GM21381 (cell line): Measurements from ENCODE around the gene UBXN7.
"Not testable (repeated sequence)": the region's sequence is repeated elsewhere in the genome, so short reads cannot be mapped to it uniquely, and the experiment has no call there.

Source experiments
- ATAC-seq: cut with Tn5 transposase; IDR thresholded peaks from one replicate; pipeline ENCODE4 v1.9.1; 2021; ENCODE audit warnings: mild to moderate bottlenecking, moderate library complexity; ENCODE audit not compliant: unreplicated experiment

UBXN7 gene

DNA sequence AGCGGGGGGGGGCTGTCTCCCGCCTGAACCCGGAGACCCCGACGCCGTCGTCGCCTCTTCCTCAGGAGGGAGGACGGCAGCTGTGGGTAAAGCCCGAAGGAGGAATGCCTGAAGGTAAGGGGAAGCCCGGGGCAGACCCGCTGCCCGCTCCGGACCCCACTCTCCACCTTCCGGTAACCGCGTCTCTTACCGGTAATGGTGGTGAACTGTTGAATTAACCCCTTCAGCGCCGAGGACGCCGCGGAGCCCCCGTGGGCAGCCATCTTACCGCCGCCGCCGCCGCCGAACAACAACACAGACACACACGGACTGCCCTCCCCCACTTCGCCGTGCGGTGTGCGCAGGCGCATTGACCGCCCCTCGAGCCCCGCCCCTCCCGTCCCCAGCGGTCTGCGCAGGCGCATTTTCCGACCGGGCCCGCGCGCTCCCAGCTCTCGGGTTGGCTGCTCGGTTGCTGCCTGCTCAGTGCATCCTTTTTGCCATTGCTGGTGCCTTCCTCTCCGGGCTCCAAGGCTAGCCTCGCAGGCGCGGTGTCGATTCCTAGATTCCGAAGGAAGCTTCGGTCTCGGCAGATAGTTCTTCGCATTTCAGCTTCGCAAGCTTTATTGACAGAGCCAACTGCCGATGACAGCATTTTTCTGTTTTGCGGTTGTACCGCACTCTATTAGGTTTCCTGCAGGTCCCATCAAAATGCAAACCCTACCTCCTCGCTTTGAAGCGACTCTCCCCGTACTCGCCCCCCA is at the start of gene UBXN7:
Gene UBXN7 (minus strand): TSS at position 291 of the 743 bp plus-strand sequence. CDS start 28 bp downstream, at position 263.
- peak; percentile 82 for ATAC-seq

- no peak for ATAC-seq
These were observed 45.5 kb upstream of the UBXN7 start for GRCh38 chr3:196477678-196478077.

- ATAC-seq: no peak
These were observed 40.1 kb upstream of the UBXN7 start for GRCh38 chr3:196472286-196472685.

- ATAC-seq: no peak
These were observed 39.3 kb upstream of the UBXN7 start for GRCh38 chr3:196471551-196471950.

DNA sequence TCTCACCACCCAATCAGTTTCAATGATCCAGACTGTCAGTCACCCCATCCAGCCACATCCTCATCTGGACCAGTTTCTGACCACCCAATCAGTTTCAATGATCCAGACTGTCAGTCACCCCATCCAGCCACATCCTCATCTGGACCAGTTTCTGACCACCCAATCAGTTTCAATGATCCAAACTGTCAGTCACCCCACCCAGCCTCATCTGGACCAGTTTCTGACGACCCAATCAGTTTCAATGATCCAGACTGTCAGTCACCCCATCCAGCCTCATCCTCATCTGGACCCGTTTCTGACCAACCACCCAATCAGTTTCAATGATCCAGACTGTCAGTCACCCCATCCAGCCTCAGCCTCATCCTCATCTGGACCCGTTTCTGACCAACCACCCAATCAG is 38.0 kb upstream of the UBXN7 start:
- ATAC-seq: not testable (repeated sequence)

- ATAC-seq: no peak
These were observed 31.6 kb upstream of the UBXN7 start for GRCh38 chr3:196463804-196464203.

- ATAC-seq: no peak
These were observed 31.2 kb upstream of the UBXN7 start for GRCh38 chr3:196463478-196463756.

DNA sequence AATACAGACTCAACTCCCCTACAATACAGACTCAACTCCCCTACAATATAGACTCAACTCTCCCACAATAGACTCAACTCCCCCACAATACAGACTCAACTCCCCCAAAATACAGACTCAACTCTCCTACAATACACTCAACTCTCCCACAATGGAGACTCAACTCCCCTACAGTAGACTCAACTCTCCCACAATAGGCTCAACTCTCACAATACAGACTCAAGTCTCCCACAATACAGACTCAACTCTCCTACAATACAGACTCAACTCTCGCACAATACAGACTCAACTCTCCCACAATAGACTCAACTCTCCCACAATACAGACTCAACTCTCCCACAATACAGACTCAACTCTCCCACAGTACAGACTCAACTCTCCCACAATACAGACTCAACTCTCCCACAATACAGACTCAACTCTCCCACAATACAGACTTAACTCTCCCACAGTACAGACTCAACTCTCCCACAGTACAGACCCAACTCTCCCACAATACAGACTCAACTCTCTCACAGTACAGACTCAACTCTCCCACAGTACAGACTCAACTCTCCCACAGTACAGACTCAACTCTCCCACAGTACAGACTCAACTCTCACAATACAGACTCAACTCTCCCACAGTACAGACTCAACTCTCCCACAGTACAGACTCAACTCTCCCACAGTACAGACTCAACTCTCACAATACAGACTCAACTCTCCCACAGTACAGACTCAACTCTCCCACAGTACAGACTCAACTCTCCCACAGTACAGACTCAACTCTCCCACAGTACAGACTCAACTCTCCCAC is 30.7 kb upstream of the UBXN7 start:
- not testable (repeated sequence) for ATAC-seq

GRCh38 chr3:196458063-196458462 is 25.8 kb upstream of the UBXN7 start:
- no peak for ATAC-seq

GRCh38 chr3:196457470-196457869 is 25.2 kb upstream of the UBXN7 start:
- ATAC-seq: not testable (repeated sequence)

- no peak for ATAC-seq
These were observed 22.7 kb upstream of the UBXN7 start for GRCh38 chr3:196454935-196455334.

- ATAC-seq: not testable (repeated sequence)
These were observed 13.2 kb upstream of the UBXN7 start for GRCh38 chr3:196445391-196445790.

- ATAC-seq: no peak
These were observed 12.3 kb upstream of the UBXN7 start for GRCh38 chr3:196444500-196444894.

DNA sequence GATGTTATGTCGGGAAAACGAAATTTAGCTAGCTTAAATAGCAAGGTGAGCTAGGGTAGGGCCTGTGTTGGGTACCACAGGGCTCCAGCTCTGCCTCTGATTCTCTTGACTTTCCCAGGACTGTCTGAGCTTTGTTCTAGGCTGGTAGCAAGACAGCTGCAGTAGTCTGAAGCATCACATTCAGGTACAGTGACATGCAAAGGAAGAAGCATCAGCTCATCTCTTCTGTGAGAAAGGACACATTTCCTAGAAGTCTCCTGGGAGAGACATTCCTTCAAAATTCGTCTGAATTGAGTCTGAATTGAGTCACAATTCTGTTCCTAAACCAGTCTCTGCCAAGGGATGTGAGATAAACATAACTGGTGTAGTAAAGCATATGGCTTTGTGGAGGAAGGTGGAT is 8.5 kb upstream of the UBXN7 start:
- ATAC-seq: no peak

DNA sequence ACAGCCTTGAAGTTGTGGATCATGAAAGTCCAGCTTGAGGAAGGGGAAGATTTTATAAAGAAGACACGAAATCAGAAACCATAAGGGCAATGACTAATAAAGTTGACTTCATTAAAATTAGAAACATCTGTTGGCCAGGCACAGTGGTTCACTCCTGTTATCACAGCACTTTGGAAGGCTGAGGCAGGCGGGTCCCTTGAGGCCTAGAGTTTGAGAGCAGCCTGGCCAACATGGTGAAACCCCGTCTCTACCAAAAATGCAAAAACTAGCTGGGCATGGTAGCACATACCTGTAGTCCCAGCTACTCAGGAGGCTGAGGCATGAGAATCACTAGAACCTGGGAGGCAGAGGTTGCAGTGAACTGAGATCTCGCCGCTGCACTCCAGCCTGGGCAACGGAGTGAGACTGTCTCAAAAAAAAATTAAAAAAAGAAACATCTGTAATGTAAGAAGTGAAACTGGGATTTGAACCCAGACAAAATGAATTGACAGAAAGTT is 7.9 kb upstream of the UBXN7 start:
- no peak for ATAC-seq

DNA sequence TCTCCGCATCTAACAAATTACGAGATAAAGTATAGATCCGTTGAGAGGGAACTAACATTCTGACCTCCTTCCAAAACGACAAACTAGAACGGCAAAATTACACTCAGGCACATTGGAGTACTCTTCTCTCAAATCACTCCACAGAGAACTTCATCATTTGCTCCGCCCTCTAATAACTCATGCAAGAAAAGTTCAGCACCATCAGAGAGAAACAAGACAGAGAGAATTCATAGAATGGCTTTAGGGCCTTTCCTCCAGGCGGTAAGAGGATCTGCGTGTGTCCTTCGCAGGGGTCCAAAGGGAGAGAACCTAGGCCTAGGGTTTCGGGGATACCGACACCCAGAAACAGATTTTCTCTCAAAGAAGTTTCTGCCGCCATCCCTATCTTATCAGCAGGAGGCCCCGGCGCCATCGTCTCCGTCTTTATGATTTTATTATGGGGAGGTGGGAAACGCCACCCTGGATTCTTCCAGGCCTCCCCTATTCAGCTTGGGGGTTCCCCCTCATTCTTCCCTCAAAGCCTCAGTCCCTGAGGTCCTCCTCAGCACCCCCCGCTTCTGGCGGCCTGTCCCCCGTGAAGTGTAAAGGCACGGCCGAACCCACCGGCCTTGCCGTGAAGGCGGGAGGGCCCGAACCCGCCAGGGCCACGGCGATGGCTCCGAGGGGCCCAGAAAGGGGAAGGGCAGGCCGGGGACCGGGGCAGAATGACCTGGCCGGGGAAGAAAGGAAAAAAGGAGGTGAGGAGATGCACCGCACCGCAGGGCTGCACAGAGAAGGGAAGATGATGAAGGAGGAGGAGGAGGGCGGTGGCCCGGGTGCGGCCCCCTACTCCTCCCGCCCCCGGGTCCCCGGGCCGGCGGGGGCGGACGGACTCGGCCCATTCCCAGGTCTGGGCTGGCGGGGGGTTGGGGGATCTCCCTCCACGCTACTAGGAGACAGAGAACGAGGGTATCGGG is 768 bp downstream of the UBXN7 start:
- ATAC-seq: peak; percentile 27

GRCh38 chr3:196428041-196428440 is 4.2 kb downstream of the UBXN7 start:
- no peak for ATAC-seq

GRCh38 chr3:196424421-196424820 is 7.8 kb downstream of the UBXN7 start:
- not testable (repeated sequence) for ATAC-seq

DNA sequence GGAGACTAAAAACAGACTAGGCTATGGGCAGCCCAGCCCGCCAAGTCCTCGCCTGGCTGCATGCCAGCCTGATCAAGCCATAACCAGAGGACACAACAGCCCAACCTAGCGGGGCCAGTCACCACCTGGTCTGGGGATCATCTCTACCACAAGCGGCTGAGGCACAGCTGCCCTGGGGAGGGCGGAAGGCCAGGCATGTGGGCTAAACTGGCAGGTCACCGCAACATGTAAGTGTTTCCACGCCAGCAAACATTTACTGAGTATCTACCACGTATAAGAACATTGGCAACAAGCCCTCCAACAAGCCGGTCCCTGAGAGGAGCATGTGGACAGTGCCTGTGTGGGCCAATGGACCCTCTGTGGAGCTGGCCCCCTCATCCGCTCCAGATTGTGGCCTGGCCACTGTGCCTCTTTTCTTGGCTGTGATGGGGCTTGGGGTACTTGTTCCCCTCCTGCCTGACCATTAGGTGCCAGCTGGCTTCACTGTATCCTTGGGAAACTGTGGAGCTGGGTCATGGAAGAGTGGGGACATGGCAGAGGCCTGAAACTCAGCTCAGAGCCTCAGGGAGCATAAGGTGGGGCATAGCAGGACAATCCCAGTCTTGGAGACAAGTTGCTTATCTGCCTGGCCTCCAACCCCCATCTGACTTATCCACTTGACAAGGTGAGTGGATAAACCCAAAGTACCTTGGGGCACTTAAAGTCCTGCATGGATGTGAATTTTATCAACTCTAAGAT is 9.0 kb downstream of the UBXN7 start:
- no peak for ATAC-seq

DNA sequence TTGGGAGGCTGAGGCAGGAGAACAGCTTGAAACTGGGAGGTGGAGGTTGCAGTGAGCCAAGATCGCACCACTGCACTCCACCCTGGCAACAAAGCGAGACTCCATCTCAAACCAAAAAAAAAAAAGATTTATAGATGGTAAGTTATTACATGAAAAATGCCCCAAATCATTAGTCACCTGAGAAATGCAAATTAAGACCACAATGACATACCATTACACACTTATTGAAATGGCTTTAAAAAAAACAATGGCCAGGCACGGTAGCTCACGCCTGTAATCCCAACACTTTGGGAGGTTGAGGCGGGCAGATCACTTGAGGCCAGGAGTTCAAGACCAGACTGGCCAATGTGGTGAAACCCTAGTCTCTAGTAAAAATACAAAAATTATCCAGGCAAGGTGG is 10.6 kb downstream of the UBXN7 start:
- ATAC-seq: not testable (repeated sequence)
